ENCODE data around the gene CCDC192. TPM values are rescaled to one million over a fixed set of nuclear protein-coding genes. Genes with fewer than 3 reads are reported as not detected.

Gene CCDC192
- total RNA-seq, 1 experiment from 2014 or later, result 0.24 TPM

GRCh38 chr5:127967323-127967982 lies 264.3 kb downstream of the CCDC192 start:
- Histone ChIP-seq H3K4me3 (ENCODE audit: insufficient read depth, low read depth, low read length) (no peak overlapping the region), H3K27me3 (ENCODE audit: control insufficient read depth, insufficient read depth, low read length) (no peaks in the 10 kb centered on the region), H3K36me3 (replicated peaks; ENCODE audit: control insufficient read depth, insufficient read depth, low read length) (no peaks in the 10 kb centered on the region)
- DNase-seq, result no peak

GRCh38 chr5:127967983-127968592 lies 264.9 kb downstream of the CCDC192 start:
- no peak for DNase-seq
- no peak overlapping the region for H3K4me3 ChIP-seq (ENCODE audit: insufficient read depth, low read depth, low read length)

GRCh38 chr5:127969002-127969401 lies 265.8 kb downstream of the CCDC192 start:
- Histone ChIP-seq H3K27me3 (ENCODE audit: control insufficient read depth, insufficient read depth, low read length) (no peaks in the 10 kb centered on the region), H3K36me3 (replicated peaks; ENCODE audit: control insufficient read depth, insufficient read depth, low read length) (no peaks in the 10 kb centered on the region), H3K4me3 (ENCODE audit: insufficient read depth, low read depth, low read length) (no peak overlapping the region)
- no peak for DNase-seq

More at GRCh38 chr5:127967983-127968592, 264.9 kb downstream of the CCDC192 start:
- no peaks in the 10 kb centered on the region for H3K27me3 ChIP-seq (ENCODE audit: control insufficient read depth, insufficient read depth, low read length)
- H3K36me3 ChIP-seq (replicated peaks; ENCODE audit: control insufficient read depth, insufficient read depth, low read length), result no peaks in the 10 kb centered on the region

- Histone ChIP-seq H3K4me3 (ENCODE audit: insufficient read depth, low read depth, low read length) (no peak overlapping the region), H3K36me3 (replicated peaks; ENCODE audit: control insufficient read depth, insufficient read depth, low read length) (no peaks in the 10 kb centered on the region), H3K27me3 (ENCODE audit: control insufficient read depth, insufficient read depth, low read length) (no peaks in the 10 kb centered on the region)
- no peak for DNase-seq
Observed at GRCh38 chr5:127969651-127970050, 266.5 kb downstream of the CCDC192 start.

GRCh38 chr5:127970081-127970480 lies 266.9 kb downstream of the CCDC192 start:
- no peak for DNase-seq
- H3K4me3 ChIP-seq (ENCODE audit: insufficient read depth, low read depth, low read length), result no peak overlapping the region
- H3K27me3 ChIP-seq (ENCODE audit: control insufficient read depth, insufficient read depth, low read length), result no peaks in the 10 kb centered on the region
- no peaks in the 10 kb centered on the region for H3K36me3 ChIP-seq (replicated peaks; ENCODE audit: control insufficient read depth, insufficient read depth, low read length)

- DNase-seq, result no peak
- Histone ChIP-seq H3K27me3 (ENCODE audit: control insufficient read depth, insufficient read depth, low read length) (no peaks in the 10 kb centered on the region), H3K36me3 (replicated peaks; ENCODE audit: control insufficient read depth, insufficient read depth, low read length) (no peaks in the 10 kb centered on the region), H3K4me3 (ENCODE audit: insufficient read depth, low read depth, low read length) (no peak overlapping the region)
Observed at GRCh38 chr5:127970854-127971425, 267.7 kb downstream of the CCDC192 start.

- DNase-seq, result no peak
- no peak overlapping the region for H3K4me3 ChIP-seq (ENCODE audit: insufficient read depth, low read depth, low read length)
Observed at GRCh38 chr5:127975961-127976360, 272.8 kb downstream of the CCDC192 start.

GRCh38 chr5:127976525-127976924 lies 273.3 kb downstream of the CCDC192 start:
- Histone ChIP-seq H3K4me3 (ENCODE audit: insufficient read depth, low read depth, low read length) (no peak overlapping the region), H3K27me3 (ENCODE audit: control insufficient read depth, insufficient read depth, low read length) (no peaks in the 10 kb centered on the region), H3K36me3 (replicated peaks; ENCODE audit: control insufficient read depth, insufficient read depth, low read length) (no peaks in the 10 kb centered on the region)
- DNase-seq, result no peak

More at GRCh38 chr5:127975961-127976360, 272.8 kb downstream of the CCDC192 start:
- H3K36me3 ChIP-seq (replicated peaks; ENCODE audit: control insufficient read depth, insufficient read depth, low read length), result no peaks in the 10 kb centered on the region
- H3K27me3 ChIP-seq (ENCODE audit: control insufficient read depth, insufficient read depth, low read length), result no peaks in the 10 kb centered on the region

- H3K36me3 ChIP-seq (replicated peaks; ENCODE audit: control insufficient read depth, insufficient read depth, low read length), result no peaks in the 10 kb centered on the region
- no peak for DNase-seq
- H3K4me3 ChIP-seq (ENCODE audit: insufficient read depth, low read depth, low read length), result no peak overlapping the region
- H3K27me3 ChIP-seq (ENCODE audit: control insufficient read depth, insufficient read depth, low read length), result no peaks in the 10 kb centered on the region
Observed at GRCh38 chr5:127976991-127977717, 274.0 kb downstream of the CCDC192 start.

- no peaks in the 10 kb centered on the region for H3K36me3 ChIP-seq (replicated peaks; ENCODE audit: control insufficient read depth, insufficient read depth, low read length)
- no peak overlapping the region for H3K4me3 ChIP-seq (ENCODE audit: insufficient read depth, low read depth, low read length)
- no peaks in the 10 kb centered on the region for H3K27me3 ChIP-seq (ENCODE audit: control insufficient read depth, insufficient read depth, low read length)
- DNase-seq, result no peak
Observed at GRCh38 chr5:127978738-127979300, 275.6 kb downstream of the CCDC192 start.

GRCh38 chr5:127979475-127979874 lies 276.3 kb downstream of the CCDC192 start:
- H3K27me3 ChIP-seq (ENCODE audit: control insufficient read depth, insufficient read depth, low read length), result no peaks in the 10 kb centered on the region
- no peaks in the 10 kb centered on the region for H3K36me3 ChIP-seq (replicated peaks; ENCODE audit: control insufficient read depth, insufficient read depth, low read length)
- no peak for DNase-seq
- H3K4me3 ChIP-seq (ENCODE audit: insufficient read depth, low read depth, low read length), result no peak overlapping the region

GRCh38 chr5:127980843-127981242 lies 277.7 kb downstream of the CCDC192 start:
- no peak overlapping the region for H3K4me3 ChIP-seq (ENCODE audit: insufficient read depth, low read depth, low read length)
- no peaks in the 10 kb centered on the region for H3K36me3 ChIP-seq (replicated peaks; ENCODE audit: control insufficient read depth, insufficient read depth, low read length)
- no peaks in the 10 kb centered on the region for H3K27me3 ChIP-seq (ENCODE audit: control insufficient read depth, insufficient read depth, low read length)
- DNase-seq, result no peak

GRCh38 chr5:127981498-127981897 lies 278.3 kb downstream of the CCDC192 start:
- DNase-seq, result no peak
- H3K36me3 ChIP-seq (replicated peaks; ENCODE audit: control insufficient read depth, insufficient read depth, low read length), result no peaks in the 10 kb centered on the region
- no peak overlapping the region for H3K4me3 ChIP-seq (ENCODE audit: insufficient read depth, low read depth, low read length)
- H3K27me3 ChIP-seq (ENCODE audit: control insufficient read depth, insufficient read depth, low read length), result no peaks in the 10 kb centered on the region

- no peak overlapping the region for H3K4me3 ChIP-seq (ENCODE audit: insufficient read depth, low read depth, low read length)
- DNase-seq, result no peak
Observed at GRCh38 chr5:127985811-127986325, 282.7 kb downstream of the CCDC192 start.

More at GRCh38 chr5:127985811-127986325, 282.7 kb downstream of the CCDC192 start:
- Histone ChIP-seq H3K27me3 (ENCODE audit: control insufficient read depth, insufficient read depth, low read length) (no peaks in the 10 kb centered on the region; the same call in 1 of the 2 replicates), H3K36me3 (replicated peaks; ENCODE audit: control insufficient read depth, insufficient read depth, low read length) (no peaks in the 10 kb centered on the region)
